ENCODE results near the gene PLEKHG1.
A peak's percentile ranks its signal among the peaks of the same experiment; 100 is the strongest.

PLEKHG1 gene

GRCh38 chr6:150599199-150600009 lies at the start of gene PLEKHG1:
TSS of gene PLEKHG1 (plus strand) at chr6:150599885. CDS start at chr6:150733682, 133,797 bp downstream.
- peak in 1 of 2 donors; percentile 35 for DNase-seq (ENCODE audit: low read depth in 2 of 2)

- DNase-seq (ENCODE audit: low read depth in 2 of 2) = no peak
Observed at GRCh38 chr6:150550244-150550643, 49.4 kb upstream of the PLEKHG1 start.

DNA sequence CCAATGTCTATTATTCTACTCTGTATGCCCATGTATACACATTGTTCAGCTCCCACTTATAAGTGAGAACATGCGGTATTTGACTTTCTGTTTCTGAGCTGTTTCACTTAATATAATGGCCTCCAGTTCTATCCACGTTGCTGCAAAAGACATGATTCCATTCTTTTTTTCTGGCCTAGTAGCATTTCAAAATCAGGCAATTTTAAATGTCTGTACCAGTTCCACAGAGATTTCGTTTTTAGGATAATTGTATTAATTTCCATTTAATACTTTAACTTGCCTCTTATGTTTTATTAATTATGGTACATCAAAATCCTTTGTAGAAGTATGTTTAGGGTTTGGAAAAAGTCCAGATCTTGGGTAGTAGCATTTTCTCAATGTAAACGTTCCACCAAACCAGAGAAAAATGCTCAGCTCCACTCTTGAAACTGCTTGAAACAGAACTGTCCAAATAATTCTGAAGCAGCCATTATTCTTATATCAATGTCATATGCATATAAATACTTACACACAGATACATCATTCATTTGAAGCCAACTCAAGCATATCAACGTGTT lies 42.6 kb upstream of the PLEKHG1 start:
- no peak for DNase-seq (ENCODE audit: low read depth in 2 of 2)

- DNase-seq (ENCODE audit: low read depth in 2 of 2) = no peak
Observed at GRCh38 chr6:150560004-150560883, 39.4 kb upstream of the PLEKHG1 start.

DNA sequence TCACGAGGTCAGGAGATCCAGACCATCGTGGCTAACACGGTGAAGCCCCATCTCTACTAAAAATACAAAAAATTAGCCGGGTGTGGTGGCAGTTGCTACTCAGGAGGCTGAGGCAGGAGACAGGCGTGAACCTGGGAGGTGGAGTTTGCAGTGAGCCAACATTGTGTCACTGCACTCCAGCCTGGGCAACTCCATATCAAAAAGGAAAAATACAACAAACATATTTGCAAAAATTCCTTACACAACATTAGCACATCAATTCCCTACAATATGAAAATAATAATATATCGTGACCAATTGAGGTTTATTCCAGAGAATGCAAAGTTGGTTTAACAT lies 38.8 kb upstream of the PLEKHG1 start:
- no peak for DNase-seq (ENCODE audit: low read depth in 2 of 2)

- no peak for DNase-seq (ENCODE audit: low read depth in 2 of 2)
Observed at GRCh38 chr6:150565945-150566344, 33.7 kb upstream of the PLEKHG1 start.

DNA sequence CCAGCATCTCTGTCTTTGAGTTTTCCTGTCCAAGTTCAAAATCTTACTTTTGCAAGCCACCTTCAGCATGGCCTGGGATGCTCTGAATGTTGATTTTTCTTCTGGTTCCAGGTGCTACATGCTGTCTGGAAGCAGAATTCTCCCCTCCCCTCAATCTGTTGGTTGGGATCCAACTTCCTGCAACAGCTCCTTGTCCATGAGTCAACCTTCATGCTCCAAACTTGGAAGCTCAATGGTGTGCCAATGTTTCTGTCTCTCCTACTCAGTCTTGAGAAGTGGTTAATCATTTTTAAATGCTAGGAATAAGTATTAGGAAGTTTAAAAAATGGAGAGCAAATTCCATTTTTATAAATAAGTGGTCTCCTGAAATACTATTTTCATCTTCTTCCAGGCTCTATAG lies 33.2 kb upstream of the PLEKHG1 start:
- no peak for DNase-seq (ENCODE audit: low read depth in 2 of 2)

DNA sequence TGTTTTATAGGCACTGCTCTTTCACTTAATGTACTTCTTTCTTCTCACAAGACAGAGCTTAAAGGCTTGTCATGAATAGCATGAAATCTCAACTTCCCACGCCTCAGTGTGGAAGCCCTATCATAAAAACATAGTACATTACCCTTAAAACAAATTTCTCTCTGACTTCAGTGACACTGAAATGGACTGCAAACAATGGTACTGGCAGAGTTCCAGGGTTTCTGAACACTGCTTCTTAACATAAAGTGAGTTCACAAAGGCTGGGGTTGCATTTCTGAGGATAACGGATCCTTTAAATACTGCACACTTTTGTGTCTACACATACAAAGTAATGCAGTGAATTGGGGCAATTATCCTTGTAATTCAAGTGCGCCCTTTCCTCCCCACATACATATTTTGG lies 32.3 kb upstream of the PLEKHG1 start:
- DNase-seq (ENCODE audit: low read depth in 2 of 2) = no peak

- DNase-seq (ENCODE audit: low read depth in 2 of 2) = no peak
Observed at GRCh38 chr6:150567823-150568383, 31.8 kb upstream of the PLEKHG1 start.

- no peak for DNase-seq (ENCODE audit: low read depth in 2 of 2)
Observed at GRCh38 chr6:150568560-150568959, 31.1 kb upstream of the PLEKHG1 start.

GRCh38 chr6:150569161-150569560 lies 30.5 kb upstream of the PLEKHG1 start:
- DNase-seq (ENCODE audit: low read depth in 2 of 2) = no peak

GRCh38 chr6:150573041-150573681 lies 26.5 kb upstream of the PLEKHG1 start:
- DNase-seq (ENCODE audit: low read depth in 2 of 2) = no peak

- DNase-seq (ENCODE audit: low read depth in 2 of 2) = no peak
Observed at GRCh38 chr6:150575836-150576235, 23.8 kb upstream of the PLEKHG1 start.

DNA sequence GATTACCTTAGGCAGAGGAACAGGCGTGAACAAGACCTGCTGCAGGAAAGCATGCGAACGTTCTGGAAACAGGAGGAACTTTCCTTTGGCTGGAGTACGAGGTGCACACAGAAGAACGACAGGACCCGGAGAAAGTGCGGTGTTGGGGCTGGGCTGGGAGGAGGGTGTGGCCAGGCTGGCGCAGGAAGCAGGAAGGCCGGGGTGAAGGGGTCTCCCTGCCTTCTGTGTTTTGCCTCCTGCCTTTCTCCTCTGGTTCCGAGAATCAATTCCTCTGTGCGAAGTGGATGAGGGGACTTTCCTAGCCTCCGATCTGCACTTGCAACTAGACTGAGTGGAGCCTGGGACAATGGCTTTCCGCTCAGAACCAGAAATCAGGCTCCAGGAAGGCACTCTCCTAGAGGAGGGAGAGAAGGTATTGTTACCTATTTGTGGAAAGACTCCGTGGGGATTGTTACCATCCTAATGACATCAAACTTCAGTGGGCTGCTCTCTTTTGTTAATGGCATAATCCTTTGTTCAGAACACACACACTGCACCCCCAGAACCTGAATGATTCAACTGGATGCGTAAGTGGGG lies 22.9 kb upstream of the PLEKHG1 start:
- no peak for DNase-seq (ENCODE audit: low read depth in 2 of 2)

- DNase-seq (ENCODE audit: low read depth in 2 of 2) = no peak
Observed at GRCh38 chr6:150579611-150580010, 20.1 kb upstream of the PLEKHG1 start.

DNA sequence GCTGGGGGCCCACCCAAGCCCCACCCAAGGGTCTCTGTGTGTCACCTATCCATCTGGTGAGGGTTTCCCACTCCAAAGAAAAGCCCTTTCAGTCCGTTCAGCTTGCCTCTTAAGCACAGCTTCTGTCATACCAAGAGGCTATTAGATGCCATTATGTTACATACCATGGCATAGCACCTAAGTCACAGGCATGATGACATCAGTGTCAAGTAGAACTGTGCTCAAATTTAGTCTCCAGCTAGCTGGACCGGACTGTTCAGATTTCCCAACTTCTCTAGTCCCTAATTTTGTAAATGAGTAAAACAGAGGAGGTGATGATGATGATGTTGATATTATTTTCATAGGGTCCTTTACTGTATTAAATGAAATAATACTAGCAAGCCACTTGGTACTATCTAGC lies 19.2 kb upstream of the PLEKHG1 start:
- DNase-seq (ENCODE audit: low read depth in 2 of 2) = no peak

DNA sequence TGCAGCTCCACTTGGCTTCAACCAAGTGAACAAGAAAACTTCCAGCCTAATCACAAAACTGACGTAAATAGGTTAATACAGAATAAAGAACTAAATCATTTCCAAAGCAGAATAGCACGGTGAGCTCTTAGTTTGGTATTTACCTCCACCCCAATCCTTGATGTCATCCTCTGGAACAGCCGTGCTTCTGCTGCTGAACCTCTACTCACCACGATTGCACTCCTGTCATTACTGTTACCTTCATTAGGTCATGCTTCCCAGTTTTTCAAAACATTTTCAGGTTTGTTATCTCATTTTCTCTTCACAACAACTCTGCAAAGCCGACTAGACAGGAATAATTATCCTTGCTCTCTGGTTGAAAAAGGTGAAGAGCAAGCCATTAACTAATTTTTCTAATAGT lies 15.6 kb upstream of the PLEKHG1 start:
- no peak for DNase-seq (ENCODE audit: low read depth in 2 of 2)

DNA sequence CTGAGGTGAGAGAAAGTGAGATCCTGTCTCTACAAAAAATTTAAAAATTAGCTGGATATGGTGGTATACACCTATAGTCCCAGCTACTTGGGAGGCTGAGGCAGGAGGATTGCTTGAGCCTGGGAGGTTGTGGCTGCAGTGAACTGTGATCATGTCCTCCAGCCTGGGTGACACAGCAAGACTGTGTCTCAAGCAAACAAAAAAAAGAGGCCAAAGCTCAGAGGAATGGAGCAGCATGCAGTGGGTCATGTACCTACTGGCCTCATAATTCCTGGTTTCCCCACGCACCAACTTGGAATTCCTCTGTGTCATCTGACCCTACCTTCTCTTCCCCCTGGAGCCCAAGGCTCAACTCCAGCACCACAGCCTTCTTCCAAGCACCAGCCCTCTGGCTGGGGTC lies 15.1 kb upstream of the PLEKHG1 start:
- no peak for DNase-seq (ENCODE audit: low read depth in 2 of 2)

DNA sequence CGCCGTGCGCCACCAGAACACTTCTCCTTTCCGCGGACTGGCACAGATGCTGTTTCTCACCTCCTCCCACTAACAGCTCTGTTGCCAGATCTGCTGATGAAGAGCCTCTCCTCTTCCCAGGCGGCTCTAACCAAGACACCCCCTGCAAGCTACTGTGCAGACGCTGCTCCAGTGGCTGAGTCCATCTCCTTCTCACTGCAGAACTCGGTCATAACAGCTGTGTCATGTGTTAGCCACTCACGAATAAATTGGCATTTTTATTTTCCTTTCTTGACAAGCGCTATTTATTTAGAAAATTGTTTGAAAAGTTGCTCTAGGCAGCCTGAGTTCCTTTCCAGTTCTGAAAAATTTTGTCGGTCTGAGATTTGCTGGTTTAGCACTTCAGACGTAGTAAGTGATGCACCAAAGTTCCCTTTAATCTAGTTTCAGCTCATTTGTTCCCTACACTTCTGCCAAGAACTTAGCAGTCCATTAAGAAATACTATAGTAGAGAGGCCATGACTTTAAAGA lies 12.8 kb upstream of the PLEKHG1 start:
- DNase-seq (ENCODE audit: low read depth in 2 of 2) = no peak

GRCh38 chr6:150587637-150588036 lies 12.0 kb upstream of the PLEKHG1 start:
- DNase-seq (ENCODE audit: low read depth in 2 of 2) = no peak

DNA sequence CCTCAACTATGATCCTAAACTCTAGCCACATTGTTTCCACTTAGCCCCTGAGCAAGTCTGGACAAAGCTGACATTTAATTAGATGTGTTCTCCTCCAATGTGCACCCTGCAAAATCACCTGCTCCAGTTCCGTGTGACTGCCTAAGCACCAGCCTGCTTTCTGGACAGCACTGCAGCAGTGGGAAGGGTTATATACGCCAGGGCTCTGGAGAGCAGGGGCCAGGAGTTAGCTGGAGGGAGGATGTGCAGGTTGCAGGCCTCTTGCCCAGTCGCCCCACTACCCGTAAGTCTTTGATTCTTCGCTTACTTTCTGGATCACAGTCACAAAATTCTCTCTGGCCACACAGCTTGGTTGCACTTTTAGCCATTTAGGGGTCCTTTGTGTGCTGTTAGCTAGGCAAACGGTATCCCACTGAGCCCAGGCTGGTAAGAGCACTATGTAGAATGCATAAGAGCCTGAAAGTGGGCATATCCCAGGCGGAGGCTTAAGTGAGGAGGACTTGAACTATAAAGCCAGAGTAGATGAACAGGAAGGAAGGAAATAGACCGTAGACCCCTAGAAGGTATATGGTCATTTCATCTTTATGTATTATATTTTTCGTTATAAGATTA lies 10.7 kb upstream of the PLEKHG1 start:
- DNase-seq (ENCODE audit: low read depth in 2 of 2) = no peak

All from stimulated activated CD8-positive, alpha-beta memory T cell treated with anti-CD3 and anti-CD28 coated beads, Interleukin-15, amount 100 ng/mL, for 4 hours (primary cell).